HepG2 (cell line): ENCODE results near the gene LDLR. TPM values are rescaled to one million over a fixed set of nuclear protein-coding genes. Genes with fewer than 3 reads are reported as not detected.

Experiments used
- ATAC-seq: fragments of 200-7000 bp; cut with Tn5 transposase; 3 replicates; pipeline ENCODE4 v1.9.1; 2020; ENCODE audit warnings: mild to moderate bottlenecking, moderate library complexity
- BruUV-seq: library from RNA; stranded (reverse); fragments of 400-500 nt; replicated peaks from 2 replicates; lab custom pipeline; 2021; lab: Mats Ljungman, UMichigan
- CTCF ChIA-PET: fragments of 300-600 bp; formaldehyde crosslinking; extraction: SDS; loops from one replicate; lab custom pipeline; 2021; ENCODE audit warnings: low total read pairs, inconsistent platforms, low intra/inter-chr PET ratio; lab: Yijun Ruan, JAX
- POLR2A ChIA-PET: fragments of 350-600 bp; sonication (Branson Sonifier 250); formaldehyde crosslinking; loops from one replicate; lab custom pipeline; 2020; ENCODE audit warnings: antibody characterized with exemption, inconsistent platforms; lab: Yijun Ruan, JAX
- DNase-seq: peaks from one replicate; pipeline ENCODE4 v3.0.0-alpha.2; 2015; ENCODE audit warnings: low spot score
- FAIRE-seq: peaks from 3 replicates; lab custom pipeline; 2011; peaks lifted over from hg19 to GRCh38; lab: Jason Lieb, UNC
- H2AFZ ChIP-seq: one replicate; pipeline ENCODE4 v1.6.1; 2011; ENCODE audit warnings: low read length, inconsistent platforms
- H3K27ac ChIP-seq: fragments of 300-600 bp; 3 replicates; pipeline ENCODE4 v1.8.0; 2011; ENCODE audit warnings: mixed run types, mild to moderate bottlenecking, mixed read lengths, low read length, inconsistent platforms; ENCODE audit not compliant: insufficient read depth; ENCODE audit errors: extremely low read length
- H3K27me3 ChIP-seq, 2 experiments: fragments of 200-600 bp in 1 of 2; 2 replicates in 1 of 2; 3 replicates in 1 of 2; pipeline versions ENCODE4 v1.6.0 to v1.8.0; 2011; ENCODE audit warnings: low read length in 2 of 2, mild to moderate bottlenecking in 2 of 2, moderate library complexity in 2 of 2, inconsistent platforms in 1 of 2; ENCODE audit not compliant: insufficient read depth in 2 of 2, control insufficient read depth in 1 of 2
- H3K36me3 ChIP-seq, 2 experiments: fragments of 200-600 bp in 1 of 2; replicated peaks in 1 of 2; 2 replicates in 1 of 2; 3 replicates in 1 of 2; pipeline versions ENCODE4 v1.5.1 to v1.8.0; 2011; ENCODE audit warnings: low read length in 2 of 2, inconsistent platforms in 1 of 2; ENCODE audit not compliant: insufficient read depth in 2 of 2, control insufficient read depth in 1 of 2
- H3K4me1 ChIP-seq: 2 replicates; pipeline ENCODE4 v1.5.1; 2012; ENCODE audit warnings: low read length, inconsistent platforms; ENCODE audit not compliant: insufficient read depth
- H3K4me2 ChIP-seq: 2 replicates; pipeline ENCODE4 v1.6.0; 2011; ENCODE audit warnings: low read depth, low read length, inconsistent platforms
- H3K4me3 ChIP-seq, 3 experiments: fragments of 200-600 bp in 1 of 3; sonication (generic), shearing (Covaris generic) in 1 of 3; replicated peaks in 1 of 3; 2 replicates each; pipeline ENCODE4 v1.5.1; 2011 to 2016; ENCODE audit warnings: low read length in 3 of 3, inconsistent platforms in 2 of 3, low read depth in 2 of 3, mild to moderate bottlenecking in 2 of 3, control low read depth in 1 of 3, mixed read lengths in 1 of 3; ENCODE audit not compliant: insufficient read depth in 1 of 3
- H3K79me2 ChIP-seq: one replicate; pipeline ENCODE4 v1.6.1; 2011; ENCODE audit warnings: low read length, inconsistent platforms; ENCODE audit not compliant: insufficient read depth
- H3K9ac ChIP-seq: 2 replicates; pipeline ENCODE4 v1.6.0; 2011; ENCODE audit warnings: mild to moderate bottlenecking, low read depth, low read length, inconsistent platforms; ENCODE audit not compliant: insufficient read depth
- H3K9me3 ChIP-seq: 2 replicates; pipeline ENCODE4 v1.5.1; 2012; ENCODE audit warnings: mild to moderate bottlenecking, low read length
- H4K20me1 ChIP-seq: 2 replicates; pipeline ENCODE4 v1.6.0; 2011; ENCODE audit warnings: inconsistent platforms, mild to moderate bottlenecking, low read length, moderate library complexity; ENCODE audit not compliant: insufficient read depth
- CEBPB ChIP-seq: IDR thresholded peaks from 2 replicates; pipeline ENCODE4 v1.6.1; 2011; ENCODE audit warnings: low read depth, low read length, improper control_type of control experiment, borderline replicate concordance
- KDM6A ChIP-seq: IDR thresholded peaks from 2 replicates; pipeline ENCODE4 v1.6.1; 2016; ENCODE audit warnings: low read depth
- PHF5A ChIP-seq: IDR thresholded peaks from one replicate; pipeline ENCODE4 v1.6.1; 2018; ENCODE audit warnings: low read depth, missing genetic modification reagents; ENCODE audit not compliant: unreplicated experiment
- RBM22 ChIP-seq: fragments of 200-400 bp; formaldehyde crosslinking; optimal IDR thresholded peaks from 2 replicates; pipeline ENCODE3; 2017; ENCODE audit warnings: mild to moderate bottlenecking, low read length, moderate library complexity
- ZMYM4 ChIP-seq: sonication (generic); formaldehyde crosslinking; IDR thresholded peaks from 2 replicates; pipeline ENCODE4 v1.8.1; 2023; ENCODE audit warnings: mild to moderate bottlenecking, missing genetic modification reagents
- ZNF850 ChIP-seq: sonication (generic); formaldehyde crosslinking; conservative IDR thresholded peaks from 2 replicates; pipeline ENCODE4 v1.9.0; 2021; ENCODE audit warnings: mild to moderate bottlenecking, missing genetic modification reagents
- WGBS: methylation state at CpG from one replicate; pipeline ENCODE4 v1.1.6; 2017; ENCODE audit warnings: low lambda C conversion rate; 5-methylcytosine and 5-hydroxymethylcytosine counted together
- in situ Hi-C: cut with HindIII; loops from 2 replicates; pipeline ENCODE4 v1.10.0; 2017; ENCODE audit warnings: low pct_unique_long_range_greater_than_20kb; ENCODE audit not compliant: extremely low pct_ligation_motif_present
- intact Hi-C: fragments of 100-400 bp; cut with micrococcal nuclease; formaldehyde crosslinking; loops from one replicate; pipeline ENCODE4 v1.10.0; 2022; ENCODE audit not compliant: unreplicated experiment
- polyA plus RNA-seq, 8 experiments: library from polyadenylated mRNA; depleted of rRNA in 3 of 8; stranded (reverse) in 7 of 8; unstranded in 1 of 8; fragments of >200 nt; fragmentation: Illumina TruSeq in 4 of 8; extraction: Trizol in 4 of 8; gene quantifications; 2 replicates each; pipeline versions ENCODE4 v1.2.1 to v1.2.3, GENCODE V29; 2011 to 2016; ENCODE audit warnings: low read depth in 4 of 8, missing spikeins in 1 of 8, mixed read lengths in 1 of 8; ENCODE audit not compliant: insufficient read depth in 1 of 8
- total RNA-seq, 5 experiments: library from RNA; depleted of rRNA; stranded (reverse); fragments of >200 nt; fragmentation: Illumina TruSeq; extraction: Trizol; gene quantifications; 2 replicates each; pipeline ENCODE4 v1.2.3, GENCODE V29; 2016; ENCODE audit warnings: low read depth in 1 of 5
- TF ChIP-seq, protein P1 (sequence below): sonication (generic); formaldehyde crosslinking; IDR thresholded peaks from 2 replicates; pipeline ENCODE4 v1.4.0; 2020; ENCODE audit warnings: missing genetic modification reagents

Gene LDLR
- total and polyA plus RNA-seq, 2 of the 13 experiments (the other 11 are each of a cell fraction or from before 2014, with no cell fraction given), result 51.6 to 92.5 TPM

GRCh38 chr19:11115042-11115441 is 25.8 kb downstream of the LDLR start:
- Histone ChIP-seq H3K79me2 (peaks cover 2% of the 10 kb centered on the region), H2AFZ (no peak overlapping the region), H3K27me3 (no peaks in the 10 kb centered on the region), H3K4me2 (no peak overlapping the region), H3K4me3 (no peak overlapping the region), H3K4me1 (no peaks in the 10 kb centered on the region), H3K27ac (no peak overlapping the region), H3K36me3 (peaks cover 43 to 83% of the 10 kb centered on the region in 2 experiments; a peak in 4 of 5 replicates), H4K20me1 (peaks cover 27% of the 10 kb centered on the region), H3K9me3 (no peaks in the 10 kb centered on the region), H3K9ac (no peak overlapping the region)
- DNase-seq (no peak), FAIRE-seq (no peak), ATAC-seq (no peak)
- no TSS peak for BruUV-seq
- CTCF ChIA-PET, result no interaction called here
- peak; percentile 48 for TF ChIP-seq CEBPB
- TF ChIP-seq PHF5A, result no peak
- TF ChIP-seq ZNF850 (CRISPR knock-in tag), result no peak
- peak; percentile 73 for TF ChIP-seq RBM22
- no peak for TF ChIP-seq ZMYM4 (CRISPR knock-in tag)
- TF ChIP-seq KDM6A (CRISPR knock-in tag), result no peak
- TF ChIP-seq, protein P1, sequence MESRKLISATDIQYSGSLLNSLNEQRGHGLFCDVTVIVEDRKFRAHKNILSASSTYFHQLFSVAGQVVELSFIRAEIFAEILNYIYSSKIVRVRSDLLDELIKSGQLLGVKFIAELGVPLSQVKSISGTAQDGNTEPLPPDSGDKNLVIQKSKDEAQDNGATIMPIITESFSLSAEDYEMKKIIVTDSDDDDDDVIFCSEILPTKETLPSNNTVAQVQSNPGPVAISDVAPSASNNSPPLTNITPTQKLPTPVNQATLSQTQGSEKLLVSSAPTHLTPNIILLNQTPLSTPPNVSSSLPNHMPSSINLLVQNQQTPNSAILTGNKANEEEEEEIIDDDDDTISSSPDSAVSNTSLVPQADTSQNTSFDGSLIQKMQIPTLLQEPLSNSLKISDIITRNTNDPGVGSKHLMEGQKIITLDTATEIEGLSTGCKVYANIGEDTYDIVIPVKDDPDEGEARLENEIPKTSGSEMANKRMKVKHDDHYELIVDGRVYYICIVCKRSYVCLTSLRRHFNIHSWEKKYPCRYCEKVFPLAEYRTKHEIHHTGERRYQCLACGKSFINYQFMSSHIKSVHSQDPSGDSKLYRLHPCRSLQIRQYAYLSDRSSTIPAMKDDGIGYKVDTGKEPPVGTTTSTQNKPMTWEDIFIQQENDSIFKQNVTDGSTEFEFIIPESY (CRISPR knock-in tag), result peak; percentile 22; the same call in 1 of the 2 replicates
- intact Hi-C loops (no loop called here), in situ Hi-C loops (no loop called here)
- POLR2A ChIA-PET, result no interaction called here
- WGBS, result 86% methylated on average over 5 of the region's 5 CpGs
